IMR-90 (cell line): ENCODE measurements around the gene FUT8. TPM values are rescaled to one million over a fixed set of nuclear protein-coding genes. Genes with fewer than 3 reads are reported as not detected.

ENCODE experiments used
- ATAC-seq: fragments of 200-7000 bp; cut with Tn5 transposase; 2 replicates; pipeline ENCODE4 v1.9.1; 2020; ENCODE audit warnings: low read depth, mild to moderate bottlenecking, moderate library complexity
- BruUV-seq: library from RNA; stranded (reverse); fragments of 400-500 nt; replicated peaks from 2 replicates; lab custom pipeline; 2021; lab: Mats Ljungman, UMichigan
- CTCF ChIA-PET: fragments of 300-600 bp; formaldehyde crosslinking; extraction: SDS; loops from one replicate; lab custom pipeline; 2021; ENCODE audit warnings: antibody characterized with exemption; lab: Yijun Ruan, JAX
- POLR2A ChIA-PET: fragments of 300-600 bp; sonication (Branson Sonifier 250); formaldehyde crosslinking; loops from one replicate; lab custom pipeline; 2022; ENCODE audit warnings: antibody characterized with exemption; ENCODE audit not compliant: unreplicated experiment; lab: Charles Lee
- DNase-seq: peaks from one replicate; pipeline ENCODE4 v3.0.0; 2013
- H2AFZ ChIP-seq: replicated peaks from 2 replicates; pipeline ENCODE3; 2013; ENCODE audit warnings: low read length, mild to moderate bottlenecking; ENCODE audit not compliant: poor library complexity
- H2AK5ac ChIP-seq: 2 replicates; pipeline ENCODE4 v1.6.1; 2013; ENCODE audit warnings: low read depth, low read length, inconsistent platforms
- H2AK9ac ChIP-seq: replicated peaks from 2 replicates; pipeline ENCODE3; 2013; ENCODE audit warnings: mild to moderate bottlenecking, low read depth, low read length, moderate library complexity; ENCODE audit not compliant: poor library complexity
- H2BK120ac ChIP-seq: 2 replicates; pipeline ENCODE4 v1.6.1; 2013; ENCODE audit warnings: low read depth, low read length, inconsistent platforms
- H2BK15ac ChIP-seq: 3 replicates; pipeline ENCODE4 v1.6.1; 2013; ENCODE audit warnings: low read depth, low read length, inconsistent platforms
- H2BK20ac ChIP-seq: 2 replicates; pipeline ENCODE4 v1.6.1; 2013; ENCODE audit warnings: low read depth, mild to moderate bottlenecking, inconsistent platforms, low read length, moderate library complexity
- H2BK5ac ChIP-seq: 2 replicates; pipeline ENCODE4 v1.6.1; 2013; ENCODE audit warnings: mild to moderate bottlenecking, low read depth, low read length, inconsistent platforms; ENCODE audit not compliant: poor library complexity, severe bottlenecking
- H3K14ac ChIP-seq: replicated peaks from 2 replicates; pipeline ENCODE4 v1.6.1; 2013; ENCODE audit warnings: low read depth, low read length, inconsistent platforms
- H3K18ac ChIP-seq: 2 replicates; pipeline ENCODE4 v1.6.1; 2013; ENCODE audit warnings: low read depth, low read length, control low read depth
- H3K23ac ChIP-seq: 2 replicates; pipeline ENCODE4 v1.6.1; 2013; ENCODE audit warnings: low read depth, low read length, inconsistent platforms
- H3K27ac ChIP-seq: 2 replicates; pipeline ENCODE4 v1.5.1; 2013; ENCODE audit warnings: mild to moderate bottlenecking, control low read depth, low read length; ENCODE audit not compliant: insufficient read depth
- H3K27me3 ChIP-seq: 2 replicates; pipeline ENCODE4 v1.6.1; 2013; ENCODE audit warnings: low read length; ENCODE audit not compliant: control insufficient read depth, insufficient read depth
- H3K36me3 ChIP-seq: 2 replicates; pipeline ENCODE4 v1.6.1; 2013; ENCODE audit warnings: low read length, mixed read lengths; ENCODE audit not compliant: control insufficient read depth, insufficient read depth
- H3K4ac ChIP-seq: 2 replicates; pipeline ENCODE4 v1.6.1; 2013; ENCODE audit warnings: low read depth, low read length, inconsistent platforms
- H3K4me1 ChIP-seq: 2 replicates; pipeline ENCODE4 v1.6.1; 2013; ENCODE audit warnings: low read length, mixed read lengths; ENCODE audit not compliant: control insufficient read depth, insufficient read depth
- H3K4me2 ChIP-seq: 2 replicates; pipeline ENCODE4 v1.6.1; 2013; ENCODE audit warnings: low read depth, mild to moderate bottlenecking, control low read depth, low read length, moderate library complexity
- H3K4me3 ChIP-seq: 2 replicates; pipeline ENCODE4 v1.5.1; 2013; ENCODE audit warnings: low read depth, mild to moderate bottlenecking, control low read depth, low read length, moderate library complexity; ENCODE audit not compliant: insufficient read depth
- H3K56ac ChIP-seq: 2 replicates; pipeline ENCODE4 v1.6.1; 2013; ENCODE audit warnings: low read length, inconsistent platforms; ENCODE audit not compliant: insufficient read depth; ENCODE audit errors: extremely low read depth
- H3K79me1 ChIP-seq, 2 experiments: 2 replicates each; pipeline ENCODE4 v1.6.1; 2013; ENCODE audit warnings: low read length in 2 of 2, inconsistent platforms in 1 of 2, low read depth in 1 of 2
- H3K9ac ChIP-seq: 2 replicates; pipeline ENCODE4 v1.6.1; 2013; ENCODE audit warnings: low read depth, low read length, control low read depth
- H3K9me1 ChIP-seq: 2 replicates; pipeline ENCODE4 v1.6.1; 2013; ENCODE audit warnings: low read length, inconsistent platforms; ENCODE audit not compliant: insufficient read depth
- H3K9me3 ChIP-seq: 2 replicates; pipeline ENCODE4 v1.6.1; 2013; ENCODE audit warnings: low read length; ENCODE audit not compliant: control insufficient read depth, insufficient read depth
- H4K20me1 ChIP-seq: 2 replicates; pipeline ENCODE4 v1.6.1; 2013; ENCODE audit warnings: low read length, inconsistent platforms; ENCODE audit not compliant: insufficient read depth
- H4K5ac ChIP-seq: 2 replicates; pipeline ENCODE4 v1.6.1; 2013; ENCODE audit warnings: mild to moderate bottlenecking, low read depth, low read length, control low read depth
- H4K8ac ChIP-seq, 2 experiments: 2 replicates each; pipeline ENCODE4 v1.6.1; 2013; ENCODE audit warnings: low read depth in 2 of 2, low read length in 2 of 2, control low read depth in 1 of 2, inconsistent platforms in 1 of 2
- H4K91ac ChIP-seq: 2 replicates; pipeline ENCODE4 v1.6.1; 2013; ENCODE audit warnings: low read depth, low read length, inconsistent platforms; ENCODE audit not compliant: insufficient read depth
- CEBPB ChIP-seq: IDR thresholded peaks from 2 replicates; pipeline ENCODE4 v1.6.1; 2012; ENCODE audit warnings: low read depth, low read length, improper control_type of control experiment
- CTCF ChIP-seq: conservative IDR thresholded peaks from 2 replicates; pipeline ENCODE4 v1.5.1; 2012; ENCODE audit warnings: mild to moderate bottlenecking, low read depth, low read length, improper control_type of control experiment
- FOS ChIP-seq: fragments of 150-350 bp; IDR thresholded peaks from 2 replicates; pipeline ENCODE4 v1.6.1; 2016; ENCODE audit warnings: low read depth, low read length
- MAZ ChIP-seq: IDR thresholded peaks from 2 replicates; pipeline ENCODE4 v1.6.1; 2012; ENCODE audit warnings: low read depth, mild to moderate bottlenecking, low read length, improper control_type of control experiment, moderate library complexity, borderline replicate concordance
- MXI1 ChIP-seq: IDR thresholded peaks from 2 replicates; pipeline ENCODE4 v1.6.1; 2012; ENCODE audit warnings: low read depth, mild to moderate bottlenecking, low read length, moderate library complexity, borderline replicate concordance
- RAD21 ChIP-seq: IDR thresholded peaks from 2 replicates; pipeline ENCODE4 v1.6.1; 2012; ENCODE audit warnings: low read length, improper control_type of control experiment
- SMC3 ChIP-seq: fragments of 150-350 bp; IDR thresholded peaks from 2 replicates; pipeline ENCODE4 v1.6.1; 2016; ENCODE audit warnings: low read depth, mild to moderate bottlenecking, antibody characterized with exemption, low read length, moderate library complexity
- WGBS, 2 experiments: methylation state at CpG; one replicate each; pipeline versions ENCODE4 v1.1.5 to v1.1.7; 2013; ENCODE audit warnings: missing lambda C conversion rate in 2 of 2; ENCODE audit not compliant: insufficient read length in 1 of 2; ENCODE audit errors: extremely low coverage in 2 of 2; 5-methylcytosine and 5-hydroxymethylcytosine counted together
- dilution Hi-C: fragments of 300-500 bp; cut with HindIII; formaldehyde crosslinking; loops from one replicate; pipeline ENCODE4 v1.14.3; 2018; ENCODE audit warnings: low sequenced_read_pairs; ENCODE audit not compliant: unreplicated experiment
- in situ Hi-C: fragments of 300-500 bp; cut with MboI; formaldehyde crosslinking; loops from 3 replicates; pipeline ENCODE4 v1.14.3; 2019; ENCODE audit warnings: low sequenced_read_pairs, inconsistent platforms, mixed read lengths
- intact Hi-C: fragments of 100-400 bp; cut with micrococcal nuclease; formaldehyde crosslinking; loops from 2 replicates; pipeline ENCODE4 v1.10.0; 2022
- polyA plus RNA-seq, 3 experiments: library from polyadenylated mRNA; depleted of rRNA; stranded (reverse); fragments of >200 nt; gene quantifications; 2 replicates each; pipeline ENCODE4 v1.2.3, GENCODE V29; 2012; ENCODE audit warnings: low replicate concordance in 1 of 3
- total RNA-seq: library from RNA; depleted of rRNA; stranded (reverse); fragments of >200 nt; gene quantifications from 2 replicates; pipeline ENCODE4 v1.2.3, GENCODE V29; 2012

FUT8 gene
- total and polyA plus RNA-seq, 2 of the 4 experiments (the other 2 are of a cell fraction): 15.6 to 72.9 TPM

GRCh38 chr14:65412856-65413738 lies 567 bp downstream of the FUT8 start:
- peaks cover 5 to 12% of the 10 kb centered on the region in 2 experiments; a peak in 2 of 4 replicates for H3K79me1 ChIP-seq
- ChIA-PET POLR2A (interaction anchor here (0.6 kb wide), 1 partner anchor 412 kb away, joined by 13 read pairs; no protein-coding TSS in a partner anchor), CTCF (interaction anchor here (0.6 to 4.7 kb wide), 5 partner anchors 243 to 546 kb away, joined by 3 to 67 read pairs (median 4); no protein-coding TSS in a partner anchor)
- H2BK120ac ChIP-seq: peak overlapping the region; percentile 42; the same call in 1 of the 2 replicates
- no peak overlapping the region; the same call in 2 of the 3 replicates for H2BK15ac ChIP-seq
- H3K27ac ChIP-seq: peak overlapping the region; percentile 85
- peak overlapping the region; percentile 31; the same call in 1 of the 2 replicates for H4K5ac ChIP-seq
- H2AK5ac ChIP-seq: no peak overlapping the region
- H3K4me3 ChIP-seq: peak overlapping the region; percentile 95
- H3K56ac ChIP-seq: no peak overlapping the region
- peak; percentile 73 for DNase-seq
- in situ Hi-C loops: loop anchor here (5.0 kb wide), 1 partner anchor 246 kb away; no protein-coding TSS in a partner anchor
- peak overlapping the region; percentile 91 for H2AK9ac ChIP-seq
- no peaks in the 10 kb centered on the region for H4K20me1 ChIP-seq
- peak overlapping the region; percentile 68 for H4K91ac ChIP-seq
- peak; percentile 62 for ATAC-seq
- H3K4me1 ChIP-seq: no peaks in the 10 kb centered on the region
- dilution Hi-C loops: no loop called here
- H3K18ac ChIP-seq: peak overlapping the region; percentile 13; the same call in 1 of the 2 replicates
- H3K9me1 ChIP-seq: no peaks in the 10 kb centered on the region
- H4K8ac ChIP-seq: peak overlapping the region in 1 of 2 experiments; percentile 66; a peak in 1 of 4 replicates
- H3K9ac ChIP-seq: peak overlapping the region; percentile 77
- H3K14ac ChIP-seq: peak overlapping the region; percentile 86
- TF ChIP-seq RAD21 (peak; percentile 31), SMC3 (no peak), CTCF (peak; percentile 23; the same call in 1 of the 2 replicates), FOS (no peak), CEBPB (no peak), MXI1 (no peak), MAZ (peak; percentile 3; the same call in 1 of the 2 replicates)
- BruUV-seq: no TSS peak
- H3K4ac ChIP-seq: peak overlapping the region; percentile 44
- H2BK20ac ChIP-seq: no peak overlapping the region
- peak overlapping the region; percentile 63 for H2BK5ac ChIP-seq
- peak overlapping the region; percentile 98 for H2AFZ ChIP-seq
- no peaks in the 10 kb centered on the region for H3K9me3 ChIP-seq
- H3K23ac ChIP-seq: peak overlapping the region; percentile 93
- 0% methylated on average over 2 of the region's 87 CpGs; no CpG with 5 or more reads in 1 of the 2 experiments for WGBS, 2 experiments
- peak overlapping the region; percentile 79 for H3K4me2 ChIP-seq
- no peaks in the 10 kb centered on the region for H3K27me3 ChIP-seq
- H3K36me3 ChIP-seq: no peaks in the 10 kb centered on the region
- intact Hi-C loops: loop anchor here (1.0 to 5.0 kb wide), 8 partner anchors 51 to 426 kb away; partner anchors contain the start of genes FNTB and MAX
